ENCODE measurements around the gene SH2D7.

SH2D7 gene

DNA sequence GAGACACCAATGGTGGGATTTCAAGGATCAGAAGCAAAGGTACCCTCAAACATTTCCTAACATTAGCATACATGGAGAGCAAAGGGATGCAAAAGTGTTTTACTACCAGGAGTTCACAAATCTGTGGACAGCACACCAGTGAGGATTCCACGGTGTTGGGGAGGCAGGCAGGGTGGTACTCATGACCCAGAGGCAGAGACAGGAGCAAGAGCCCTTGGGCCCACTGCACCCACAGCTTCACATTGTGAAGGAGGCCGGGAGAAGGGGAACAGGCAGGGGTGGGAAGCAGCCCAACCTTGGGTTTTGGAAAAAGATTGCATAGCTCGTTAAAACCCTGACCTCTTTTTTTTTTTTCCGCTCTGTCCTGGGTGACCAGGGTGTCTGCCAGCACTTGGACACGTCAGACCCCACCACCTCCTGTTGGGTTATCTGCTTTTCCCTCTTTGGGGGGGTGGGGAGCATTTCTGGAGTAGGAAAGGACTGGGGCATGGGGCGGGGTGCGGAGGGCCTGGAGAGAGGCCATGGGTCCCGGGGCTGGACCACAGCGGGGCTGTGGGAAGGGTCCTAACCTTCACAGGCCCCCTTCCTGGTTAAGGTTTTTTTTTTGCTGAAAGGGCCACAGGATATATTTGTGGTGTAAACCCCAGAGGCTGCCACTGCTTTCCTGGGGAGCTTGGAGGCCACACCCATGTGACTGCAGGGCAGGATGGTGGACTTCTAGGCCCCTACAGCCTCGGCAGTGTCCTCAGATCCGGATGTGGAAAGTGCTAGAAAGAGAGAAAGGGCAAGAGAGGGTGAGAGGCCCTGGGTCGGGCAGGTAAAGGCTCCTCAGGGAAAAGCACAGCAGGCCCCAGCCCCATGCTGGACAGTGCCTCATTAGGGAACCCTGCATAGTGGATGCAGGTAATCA lies 12.5 kb downstream of the SH2D7 start:
- no peak for DNase-seq

DNA sequence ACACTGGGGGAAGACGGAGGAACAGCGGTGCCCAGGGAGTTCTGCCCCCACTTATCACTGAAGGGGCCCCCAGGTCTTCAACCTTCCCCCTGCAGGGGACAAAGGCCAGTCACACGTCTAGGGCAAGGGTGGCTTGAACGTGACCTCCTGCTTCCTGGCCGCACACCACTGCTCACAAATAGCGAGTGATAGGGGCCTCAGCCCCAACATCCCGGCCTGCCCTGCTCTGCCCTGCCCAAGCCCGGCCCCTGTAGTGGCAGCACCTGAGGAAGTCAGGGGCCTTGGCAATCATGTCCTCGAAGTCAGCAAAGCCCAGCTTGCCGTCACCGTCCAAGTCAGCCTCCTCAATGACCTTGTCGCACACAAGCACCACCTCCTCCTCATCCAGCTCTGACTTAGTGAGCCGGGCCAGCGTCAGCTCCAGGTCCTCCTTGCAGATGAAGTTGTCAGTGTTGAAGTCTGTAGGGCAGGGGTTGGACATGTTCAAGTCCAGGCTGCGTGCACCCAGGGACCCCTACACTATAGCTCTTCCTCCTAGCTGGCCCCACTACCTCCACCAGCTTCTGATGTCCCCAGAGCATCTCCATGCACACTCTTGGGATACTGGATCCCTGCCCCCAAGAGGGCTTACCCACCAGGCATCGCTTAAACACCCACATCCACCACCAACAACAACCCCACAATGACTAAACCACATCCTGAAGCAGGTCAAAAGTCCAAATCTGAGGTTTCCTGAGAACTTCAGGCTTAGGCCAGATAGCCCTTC lies 13.3 kb downstream of the SH2D7 start:
- DNase-seq, result no peak

DNA sequence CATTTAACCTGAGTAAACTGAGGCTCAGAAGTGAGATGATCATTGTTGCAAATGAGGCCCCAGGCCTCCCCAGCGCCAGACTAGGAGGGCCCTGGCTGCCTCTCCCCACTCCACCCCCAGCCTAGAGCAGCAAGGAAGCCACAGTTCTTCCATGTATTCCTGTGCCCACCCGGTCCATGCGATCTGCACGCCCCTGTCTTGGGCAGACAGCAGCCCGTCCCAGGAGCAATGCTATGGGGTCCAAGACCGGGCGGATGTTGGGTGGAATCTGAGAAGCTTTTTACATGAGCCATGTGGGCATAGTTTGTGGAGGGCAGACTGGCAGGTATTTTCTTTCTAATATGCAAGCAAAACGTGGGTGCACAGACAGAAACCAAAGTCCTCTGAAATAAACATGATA lies 15.1 kb downstream of the SH2D7 start:
- DNase-seq, result no peak

DNA sequence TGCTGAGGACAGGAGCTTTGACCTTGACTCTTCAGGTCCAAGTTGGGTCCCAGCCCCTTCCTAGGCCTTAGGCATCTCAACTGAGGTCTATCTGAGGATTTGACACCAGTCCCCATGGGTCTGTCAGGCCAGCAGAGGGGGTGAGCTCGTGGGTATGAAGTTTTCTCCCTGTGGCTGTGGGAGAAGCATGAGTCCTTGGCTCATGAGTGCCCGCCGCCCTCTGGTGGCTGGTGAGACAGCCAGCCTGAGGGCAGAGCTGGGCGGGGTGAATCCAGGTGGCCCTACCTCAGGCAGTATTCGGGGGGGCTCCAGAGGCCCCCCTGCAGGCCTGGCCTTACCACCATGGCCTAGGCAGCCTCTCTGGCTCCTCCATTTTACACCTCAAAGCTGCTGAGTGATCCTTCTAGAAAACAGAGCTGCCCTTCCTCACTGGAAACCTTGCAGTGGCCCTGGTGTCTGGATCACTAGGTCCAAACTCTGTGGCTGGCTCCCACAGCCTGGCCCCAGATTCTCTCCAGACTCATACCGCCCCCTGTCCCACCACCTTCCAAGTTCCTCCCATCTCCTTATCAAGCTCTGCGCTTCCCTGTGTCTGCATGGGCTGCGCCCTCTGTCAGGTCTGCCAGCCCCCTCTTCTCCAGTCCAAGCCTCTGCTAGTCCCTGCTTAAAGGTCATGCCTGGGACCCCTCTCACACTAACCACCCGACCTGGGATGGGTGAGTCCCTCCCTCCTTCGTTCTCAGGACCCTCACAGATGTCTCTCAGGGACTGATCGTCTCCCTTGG lies 16.1 kb downstream of the SH2D7 start:
- DNase-seq, result peak; percentile 85

DNA sequence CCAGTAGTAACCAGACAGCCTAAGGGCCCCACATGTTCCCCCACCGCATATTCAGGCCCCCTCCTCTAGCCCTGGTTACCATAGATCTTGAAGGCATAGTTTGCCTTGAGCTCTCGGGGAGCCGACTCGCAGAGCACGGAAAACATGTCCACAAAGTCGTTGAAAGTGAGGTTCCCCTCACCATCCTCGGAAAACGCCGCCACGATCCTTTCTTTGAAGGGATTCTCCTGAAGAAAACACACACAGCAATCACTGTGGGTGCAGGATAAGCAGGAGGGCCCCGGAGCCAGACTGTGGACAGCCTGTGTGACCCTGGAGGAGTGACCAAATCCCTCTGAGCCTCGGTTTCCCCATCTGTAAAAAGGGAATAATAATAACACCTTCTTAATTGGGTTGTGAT lies 16.8 kb downstream of the SH2D7 start:
- DNase-seq, result no peak

DNA sequence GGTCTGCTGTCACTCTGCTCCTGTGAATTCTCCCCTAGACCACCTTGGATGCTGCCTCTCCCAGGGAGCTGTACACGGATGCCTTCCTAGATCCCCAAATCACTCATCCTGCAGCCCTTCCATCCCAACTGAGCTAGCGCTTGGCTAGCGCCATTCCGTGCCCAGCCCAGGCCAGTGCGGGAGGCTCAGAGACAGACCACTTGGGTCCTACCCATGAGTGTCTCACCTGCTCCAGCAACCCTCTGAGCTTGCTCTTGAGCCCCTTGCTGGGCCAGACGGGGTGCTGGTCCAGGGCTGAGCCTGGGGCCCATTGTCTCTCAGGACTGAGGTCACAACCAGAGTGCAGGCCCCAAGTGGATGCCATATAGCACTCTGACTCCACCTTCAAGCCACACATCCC lies 17.7 kb downstream of the SH2D7 start:
- no peak for DNase-seq

DNA sequence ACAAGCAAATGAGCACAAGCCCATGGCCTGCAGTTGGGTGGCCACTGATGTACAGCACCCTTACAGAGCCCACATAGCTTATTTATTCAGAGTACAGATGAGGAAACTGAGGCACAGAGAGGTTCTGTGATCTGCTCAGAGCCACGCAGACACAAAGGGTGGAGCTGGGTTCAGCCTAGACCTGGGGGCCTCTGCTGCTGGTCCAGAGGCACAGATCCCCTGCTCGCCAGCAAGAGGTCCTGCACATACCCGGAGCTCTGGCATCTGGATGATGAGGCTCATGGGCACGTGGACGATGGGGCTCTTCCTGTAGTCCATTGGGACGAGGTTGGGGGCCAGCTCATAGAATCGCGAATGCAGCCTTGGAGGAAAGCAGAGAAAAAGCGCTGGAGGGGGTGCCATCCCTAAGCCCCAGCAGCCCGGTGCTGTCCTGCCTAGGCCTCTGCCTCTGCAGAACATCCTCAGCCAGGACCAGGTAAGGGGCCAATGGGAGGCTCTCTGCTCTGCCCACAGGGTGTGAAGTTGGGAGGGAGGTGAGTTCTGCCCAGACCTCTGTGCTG lies 18.6 kb downstream of the SH2D7 start:
- DNase-seq, result no peak

DNA sequence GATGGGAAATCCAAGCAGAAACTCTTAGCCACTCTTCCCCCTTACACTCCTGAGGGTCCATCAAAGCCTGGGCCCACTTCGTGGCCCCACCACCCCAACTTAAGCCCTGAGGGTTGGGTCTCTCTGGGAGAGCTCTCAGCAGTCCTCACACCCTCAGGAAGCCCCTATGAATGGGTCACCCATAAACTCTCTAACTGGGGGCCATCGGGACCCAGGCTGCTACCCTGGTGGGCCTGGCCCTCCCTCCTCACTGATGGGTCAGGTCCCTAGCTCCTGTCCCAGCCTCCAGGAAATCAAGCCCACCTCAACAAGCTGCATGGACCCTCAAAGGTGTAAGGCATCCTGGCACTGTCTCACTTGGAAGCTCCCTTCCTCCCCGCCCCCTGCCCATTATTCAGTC lies 19.4 kb downstream of the SH2D7 start:
- DNase-seq, result no peak

DNA sequence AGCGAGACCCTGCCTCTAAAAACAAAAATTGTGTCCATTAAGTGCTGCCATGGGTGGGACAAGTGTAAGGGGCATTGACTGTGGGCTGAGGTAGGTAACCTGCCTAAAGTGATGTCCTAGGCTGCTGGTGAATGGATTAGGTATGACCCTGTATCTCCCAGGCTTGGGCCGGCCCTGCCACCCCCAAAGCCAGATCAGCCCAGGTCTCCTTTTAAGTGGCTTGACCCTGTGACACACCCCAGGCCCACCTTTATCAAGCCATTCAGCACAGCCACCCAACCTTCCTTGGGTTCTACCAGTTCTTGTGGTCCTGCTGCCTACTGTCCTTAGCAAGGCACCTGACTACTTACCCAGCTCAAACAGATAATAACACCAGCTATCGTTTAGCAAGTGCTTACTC lies 20.2 kb downstream of the SH2D7 start:
- DNase-seq, result no peak

DNA sequence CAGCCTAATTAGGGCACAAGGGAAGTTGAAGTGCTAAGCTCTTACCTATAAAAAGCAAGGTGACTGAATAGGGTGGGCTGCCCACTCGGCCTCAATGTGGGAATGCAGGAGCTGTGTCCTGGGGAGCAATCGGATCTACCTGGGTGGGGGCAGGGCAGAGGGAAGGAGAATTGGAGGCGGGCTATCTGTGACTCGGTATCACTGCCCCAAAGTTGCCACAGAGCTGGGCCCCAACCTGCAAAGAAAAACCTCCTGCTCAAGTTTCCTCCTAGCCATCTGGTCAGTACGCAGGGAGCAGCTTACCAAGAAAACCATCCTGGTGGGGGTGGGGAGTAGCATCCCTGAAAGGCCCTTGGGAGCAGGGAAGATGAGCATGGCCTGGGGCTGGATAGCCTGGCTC lies 28.2 kb downstream of the SH2D7 start:
- no peak for DNase-seq

DNA sequence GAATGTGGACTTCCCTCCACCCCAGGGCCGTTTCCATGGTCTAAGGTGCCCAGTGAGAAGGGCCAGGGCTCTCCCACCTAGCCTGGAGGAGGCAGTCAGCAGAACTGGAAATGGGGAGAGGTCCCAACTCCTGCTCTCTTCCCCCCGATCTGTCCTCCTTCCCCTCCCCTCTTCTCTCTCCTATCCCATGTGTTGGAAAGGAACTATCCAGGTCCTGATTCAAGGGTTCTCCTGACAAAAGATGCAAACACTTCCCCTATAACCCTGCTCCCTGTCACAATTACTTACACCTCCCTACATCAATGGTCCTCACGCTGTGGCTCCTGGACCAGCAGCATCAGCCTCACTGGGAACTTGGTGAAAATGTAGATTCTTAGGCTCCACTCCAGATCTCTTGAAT lies 32.9 kb downstream of the SH2D7 start:
- DNase-seq, result no peak

DNA sequence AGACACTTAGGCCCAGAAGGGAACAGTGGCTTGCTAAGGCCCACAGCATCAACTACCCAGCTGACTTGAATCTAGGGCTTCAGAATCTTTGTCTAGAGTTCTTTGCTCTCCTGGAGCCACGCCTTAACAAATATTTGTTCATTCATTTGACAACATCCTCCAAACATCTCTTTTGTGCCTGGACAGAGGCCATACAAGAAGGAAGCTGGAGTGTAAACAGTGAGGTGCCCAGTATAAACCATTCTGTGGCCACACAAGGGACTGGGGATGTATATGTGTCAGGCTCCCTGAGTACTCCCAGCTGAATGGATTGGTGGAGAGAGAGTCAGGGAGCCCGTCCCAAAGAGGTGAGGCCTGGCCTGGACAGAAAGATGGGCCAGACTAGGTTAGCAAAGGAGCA lies 35.5 kb downstream of the SH2D7 start:
- no peak for DNase-seq

DNA sequence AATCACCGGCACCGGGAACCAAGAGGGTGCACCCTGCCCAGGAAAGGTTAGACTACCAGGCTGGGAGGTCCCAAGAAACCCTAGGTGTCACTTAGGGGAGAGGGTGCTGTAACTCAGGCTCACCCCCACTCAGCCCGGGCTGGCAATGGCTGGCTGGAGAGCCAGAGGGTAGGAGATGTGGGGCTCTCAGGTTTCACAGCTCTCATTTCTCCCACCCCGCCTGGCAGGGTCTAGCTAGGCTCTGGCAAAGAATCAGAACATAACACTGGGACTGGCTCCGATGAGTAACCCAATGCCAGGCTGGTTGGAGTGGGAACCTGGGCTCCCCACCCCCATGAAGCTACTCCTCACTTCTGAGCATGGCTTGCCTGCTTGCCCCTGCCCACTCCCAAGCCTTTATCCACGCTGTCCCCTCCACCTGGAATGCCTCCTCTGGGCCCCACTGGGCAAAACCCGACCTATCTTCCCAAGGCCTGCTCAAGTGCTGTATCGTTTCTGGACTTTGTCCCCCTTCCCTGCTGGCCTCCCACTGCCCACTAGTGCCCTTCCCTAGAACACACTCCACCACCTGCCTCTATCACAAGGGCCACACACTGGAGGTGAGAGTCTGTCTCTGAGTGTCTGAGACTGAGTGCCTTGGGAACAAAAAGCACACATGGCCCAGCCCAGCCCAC lies 36.9 kb downstream of the SH2D7 start:
- DNase-seq, result no peak

DNA sequence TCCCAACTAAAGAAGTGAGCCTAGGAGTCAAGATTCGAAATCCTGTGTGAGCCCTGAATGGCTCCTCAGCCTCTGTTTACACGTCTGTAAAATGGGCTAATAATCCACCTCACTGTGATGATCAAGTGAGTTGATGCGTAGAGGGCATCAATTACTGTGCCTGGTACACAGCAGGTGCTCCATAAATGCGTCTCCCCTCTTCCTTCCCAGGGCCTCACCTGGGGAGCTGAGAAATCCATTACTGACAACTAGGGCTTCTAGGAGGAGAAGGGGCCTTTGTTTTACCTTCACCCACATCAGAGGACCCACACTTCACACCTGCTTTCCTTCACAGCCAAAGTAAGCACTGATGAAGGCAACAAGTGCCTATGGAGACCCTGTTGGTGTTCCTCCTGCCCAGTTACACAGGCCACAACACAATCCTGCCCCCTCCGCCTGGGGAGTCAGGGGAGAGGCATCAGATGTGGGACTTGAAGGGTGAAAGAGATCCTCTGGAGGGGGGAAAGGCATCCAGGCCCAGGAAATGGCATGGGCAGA lies 37.5 kb downstream of the SH2D7 start:
- DNase-seq, result no peak

DNA sequence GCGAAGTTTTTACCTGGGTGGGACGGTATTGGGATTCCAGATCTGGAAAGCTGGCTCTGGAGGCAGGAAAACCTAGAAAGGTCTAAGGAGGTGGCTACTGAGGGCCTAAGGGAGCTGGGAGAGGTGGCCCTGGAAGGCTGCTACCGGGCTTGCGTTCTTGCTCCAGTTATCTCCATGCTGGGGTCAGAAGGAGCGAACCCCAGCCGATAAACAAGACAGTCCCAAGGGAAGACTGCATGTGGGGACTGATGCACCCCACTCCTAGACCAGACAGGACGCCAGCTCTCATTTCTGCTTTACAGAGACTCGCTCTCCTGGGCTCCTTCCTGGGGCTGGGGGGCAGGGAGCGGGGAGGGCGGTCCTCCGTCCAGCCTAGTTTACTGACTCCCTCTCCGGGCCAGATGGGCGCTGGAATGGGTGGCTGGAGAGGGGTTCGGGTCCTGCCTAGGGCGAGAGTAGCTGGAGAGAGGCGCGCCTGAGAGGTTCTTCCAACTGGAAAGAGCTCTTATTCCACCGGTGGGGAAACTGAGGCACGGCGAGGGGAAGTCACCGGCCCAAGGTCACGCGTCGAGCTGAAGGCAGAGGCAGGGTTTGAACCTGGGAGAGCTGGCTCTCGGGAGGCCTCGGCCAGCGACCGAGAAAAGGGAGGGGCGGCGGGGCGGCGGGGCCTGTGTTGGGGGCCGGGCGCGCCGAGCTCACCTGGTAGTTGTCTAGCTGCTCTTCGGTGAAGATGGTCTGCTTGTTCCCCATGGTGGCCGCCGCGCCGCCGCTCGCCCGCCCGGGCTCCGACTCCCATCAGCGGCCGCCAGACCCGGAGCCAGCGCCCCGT lies 38.3 kb downstream of the SH2D7 start:
- DNase-seq, result no peak

DNA sequence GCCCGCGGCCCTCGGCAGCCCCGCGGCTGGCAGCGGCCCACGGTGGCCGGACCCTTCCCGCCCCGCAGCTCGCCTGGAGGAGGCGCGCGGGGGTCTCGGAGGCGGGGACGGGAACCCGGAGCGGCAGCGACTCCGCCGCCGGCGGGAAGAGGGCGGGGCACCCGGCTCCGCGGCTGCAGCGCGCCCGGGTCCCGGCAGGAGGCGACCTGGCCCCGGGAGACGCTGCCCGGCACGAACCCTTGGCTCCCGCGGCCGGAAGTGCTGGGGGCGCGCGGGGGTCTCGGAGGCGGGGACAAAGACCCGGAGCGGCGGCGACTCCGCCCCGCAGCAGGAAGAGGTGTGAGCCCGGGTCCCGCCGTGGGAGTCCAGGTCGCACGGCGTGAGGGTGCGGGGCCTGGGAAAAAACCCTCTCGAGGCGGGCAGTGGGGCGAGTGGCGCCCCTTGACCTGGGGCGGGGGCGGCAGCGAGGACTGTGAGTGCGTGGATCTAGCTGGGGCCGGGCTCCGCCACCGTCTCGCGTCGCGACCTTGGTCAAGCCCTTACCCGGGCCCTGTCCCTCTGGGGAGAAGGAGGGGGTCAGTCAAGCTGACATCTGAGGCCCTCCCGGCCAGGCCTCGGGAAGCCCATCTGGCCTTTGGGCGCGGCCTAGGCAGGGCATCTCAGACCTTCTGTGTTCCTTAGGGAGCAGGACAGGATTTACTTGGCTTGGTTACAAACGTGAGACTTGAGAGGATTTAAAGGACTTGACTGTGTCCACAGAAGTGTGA lies 39.1 kb downstream of the SH2D7 start, which contains the start of gene CIB2:
Gene CIB2, minus strand, starts transcription at position 151 of the 767 bp plus-strand sequence. CDS start 230 bp downstream, outside the sequence.
- peak; percentile 78 for DNase-seq

DNA sequence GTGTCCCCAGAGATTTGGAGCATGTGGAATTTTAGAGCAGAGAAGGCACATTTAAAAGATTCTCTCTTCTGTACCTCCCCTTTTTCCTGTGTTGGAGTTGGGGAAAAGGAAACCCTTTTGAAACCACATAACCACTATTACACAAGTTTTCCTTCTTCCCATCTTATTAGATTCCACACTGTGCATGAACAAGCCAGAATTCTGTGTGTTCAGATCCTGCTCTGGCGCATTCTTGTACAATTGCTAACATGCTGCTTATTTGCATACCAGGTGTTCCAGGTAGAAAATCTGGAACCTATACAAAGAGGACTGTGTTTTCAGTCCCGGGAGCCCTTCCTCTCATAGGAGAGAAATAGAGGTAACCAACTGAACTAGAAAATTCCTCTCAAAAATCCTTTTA lies 41.4 kb downstream of the SH2D7 start:
- no peak for DNase-seq

DNA sequence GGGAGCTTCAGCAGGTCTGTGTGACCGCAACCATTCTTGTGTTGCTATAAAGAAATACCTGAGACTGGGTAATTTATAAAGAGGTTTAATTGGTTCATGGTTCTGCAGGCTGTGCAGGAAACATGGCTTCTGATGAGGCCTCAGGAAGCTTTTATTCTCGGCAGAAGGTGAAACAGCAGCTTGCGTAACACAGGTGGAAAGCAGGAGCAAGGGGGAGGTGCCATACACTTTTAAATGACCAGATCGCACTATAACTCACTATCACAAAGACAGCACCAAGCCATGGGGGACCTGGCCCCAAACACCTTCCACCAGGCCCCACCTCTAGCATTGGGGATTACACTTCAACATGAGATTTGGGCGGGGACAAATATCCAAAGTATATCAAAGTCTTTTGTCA lies 47.2 kb downstream of the SH2D7 start:
- no peak for DNase-seq

DNA sequence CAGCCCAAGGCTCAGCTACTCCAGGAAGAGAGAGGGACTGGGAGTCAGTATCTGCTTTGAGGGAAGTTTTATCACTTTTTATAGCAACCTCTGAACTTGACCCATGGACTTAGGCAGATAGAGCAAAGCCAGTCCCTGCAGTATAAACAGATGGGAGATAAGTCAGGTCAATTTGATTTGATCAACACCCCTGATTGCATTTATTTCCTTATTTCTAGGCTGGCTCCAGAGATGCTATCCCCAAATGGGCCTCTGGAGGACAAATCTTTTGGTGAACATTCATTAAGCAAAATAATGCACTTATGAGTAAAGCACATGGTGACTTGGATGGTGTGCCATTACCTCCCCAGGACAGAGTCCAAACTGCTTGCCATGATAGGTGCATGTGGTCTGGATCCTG lies 47.9 kb downstream of the SH2D7 start:
- no peak for DNase-seq

DNA sequence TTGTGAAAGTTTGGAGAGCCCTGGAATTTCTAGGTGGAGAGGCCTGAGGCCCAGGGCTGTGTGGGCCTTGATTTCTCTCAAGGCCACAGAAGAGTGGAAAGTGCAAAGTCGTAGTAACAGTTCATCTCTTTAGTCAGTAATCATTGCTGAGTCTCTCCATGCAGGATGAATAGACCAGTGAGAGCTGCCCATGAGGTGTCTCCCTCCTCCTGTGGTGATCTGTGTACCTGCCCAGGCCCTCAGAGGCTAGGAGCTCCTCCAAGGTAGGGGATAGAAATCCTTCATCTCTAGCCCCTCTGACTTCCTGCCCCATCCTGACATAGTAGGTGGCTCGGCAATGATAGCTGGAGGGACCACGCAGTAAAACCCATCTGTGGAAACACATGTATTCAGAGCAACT lies 50.0 kb downstream of the SH2D7 start:
- DNase-seq, result no peak
